Astrocyte (in vitro differentiated cells and primary cell): ENCODE results near the gene EPS8.

ENCODE experiments used
- CTCF ChIP-seq: IDR thresholded peaks from 2 replicates; pipeline ENCODE4 v1.5.1; 2011; ENCODE audit warnings: low read depth, mild to moderate bottlenecking, inconsistent platforms, low read length, moderate library complexity; ENCODE audit not compliant: insufficient read depth
- EZH2 ChIP-seq: IDR thresholded peaks from 2 replicates; pipeline ENCODE4 v1.6.1; 2012; ENCODE audit warnings: mild to moderate bottlenecking, low read length, inconsistent platforms; ENCODE audit not compliant: insufficient read depth

- no peak for TF ChIP-seq EZH2
- TF ChIP-seq CTCF: no peak
These were observed 32.4 kb downstream of the EPS8 start for GRCh38 chr12:15756822-15757221.
